ENCODE results near the gene TTYH2. TPM values are rescaled to one million over a fixed set of nuclear protein-coding genes. Genes with fewer than 3 reads are reported as not detected.

TTYH2 gene
- total RNA-seq, 1 donor from 2014 or later: 16.8 TPM

GRCh38 chr17:74228306-74228978, 15.1 kb downstream of the TTYH2 start:
- no peak overlapping the region for H3K4me3 Mint-ChIP-seq
- H3K27me3 Mint-ChIP-seq (ENCODE audit: low read depth): peaks cover 11% of the 10 kb centered on the region
- H3K9me3 Mint-ChIP-seq: no peaks in the 10 kb centered on the region
- H3K27ac Mint-ChIP-seq: no peak overlapping the region
- TF ChIP-seq CTCF (IDR thresholded peaks at IDR 0.05; ENCODE audit: unreplicated experiment): no peak
- H3K4me1 Mint-ChIP-seq: peaks cover 2% of the 10 kb centered on the region
- H3K36me3 Mint-ChIP-seq: no peaks in the 10 kb centered on the region
- no peak for DNase-seq (ENCODE audit: low spot score in 2 of 2, unreplicated experiment in 2 of 2)

GRCh38 chr17:74230896-74231295, 17.5 kb downstream of the TTYH2 start:
- no peaks in the 10 kb centered on the region for H3K36me3 Mint-ChIP-seq
- H3K4me1 Mint-ChIP-seq: peaks cover 2% of the 10 kb centered on the region
- H3K4me3 Mint-ChIP-seq: no peak overlapping the region
- H3K27me3 Mint-ChIP-seq (ENCODE audit: low read depth): peaks cover 7% of the 10 kb centered on the region
- H3K27ac Mint-ChIP-seq: no peak overlapping the region
- TF ChIP-seq CTCF (IDR thresholded peaks at IDR 0.05; ENCODE audit: unreplicated experiment): no peak
- no peak for DNase-seq (ENCODE audit: low spot score in 2 of 2, unreplicated experiment in 2 of 2)
- H3K9me3 Mint-ChIP-seq: no peaks in the 10 kb centered on the region

GRCh38 chr17:74231928-74232907, 18.8 kb downstream of the TTYH2 start:
- DNase-seq (ENCODE audit: low spot score in 2 of 2, unreplicated experiment in 2 of 2): no peak
- H3K36me3 Mint-ChIP-seq: no peaks in the 10 kb centered on the region
- no peak overlapping the region for H3K4me3 Mint-ChIP-seq
- H3K27ac Mint-ChIP-seq: no peak overlapping the region
- H3K9me3 Mint-ChIP-seq: no peaks in the 10 kb centered on the region
- H3K27me3 Mint-ChIP-seq (ENCODE audit: low read depth): peaks cover 2% of the 10 kb centered on the region
- no peak for TF ChIP-seq CTCF (IDR thresholded peaks at IDR 0.05; ENCODE audit: unreplicated experiment)
- peaks cover 2% of the 10 kb centered on the region for H3K4me1 Mint-ChIP-seq

- H3K4me3 Mint-ChIP-seq: no peak overlapping the region
- no peak for DNase-seq (ENCODE audit: low spot score in 2 of 2, unreplicated experiment in 2 of 2)
- H3K27ac Mint-ChIP-seq: no peak overlapping the region
- TF ChIP-seq CTCF (IDR thresholded peaks at IDR 0.05; ENCODE audit: unreplicated experiment): no peak
- H3K27me3 Mint-ChIP-seq (ENCODE audit: low read depth): peaks cover 2% of the 10 kb centered on the region
- H3K36me3 Mint-ChIP-seq: no peaks in the 10 kb centered on the region
- peaks cover 2% of the 10 kb centered on the region for H3K4me1 Mint-ChIP-seq
- H3K9me3 Mint-ChIP-seq: no peaks in the 10 kb centered on the region
Measured at GRCh38 chr17:74233937-74234336, 20.6 kb downstream of the TTYH2 start.

GRCh38 chr17:74234486-74234885, 21.1 kb downstream of the TTYH2 start:
- H3K4me1 Mint-ChIP-seq: peaks cover 2% of the 10 kb centered on the region
- no peak for TF ChIP-seq CTCF (IDR thresholded peaks at IDR 0.05; ENCODE audit: unreplicated experiment)
- no peak overlapping the region for H3K27ac Mint-ChIP-seq
- H3K4me3 Mint-ChIP-seq: no peak overlapping the region
- DNase-seq (ENCODE audit: low spot score in 2 of 2, unreplicated experiment in 2 of 2): no peak
- H3K36me3 Mint-ChIP-seq: no peaks in the 10 kb centered on the region
- H3K27me3 Mint-ChIP-seq (ENCODE audit: low read depth): peaks cover 2% of the 10 kb centered on the region
- H3K9me3 Mint-ChIP-seq: no peaks in the 10 kb centered on the region
